ENCODE data around the gene PRAC1.

The PRAC1 gene

DNA sequence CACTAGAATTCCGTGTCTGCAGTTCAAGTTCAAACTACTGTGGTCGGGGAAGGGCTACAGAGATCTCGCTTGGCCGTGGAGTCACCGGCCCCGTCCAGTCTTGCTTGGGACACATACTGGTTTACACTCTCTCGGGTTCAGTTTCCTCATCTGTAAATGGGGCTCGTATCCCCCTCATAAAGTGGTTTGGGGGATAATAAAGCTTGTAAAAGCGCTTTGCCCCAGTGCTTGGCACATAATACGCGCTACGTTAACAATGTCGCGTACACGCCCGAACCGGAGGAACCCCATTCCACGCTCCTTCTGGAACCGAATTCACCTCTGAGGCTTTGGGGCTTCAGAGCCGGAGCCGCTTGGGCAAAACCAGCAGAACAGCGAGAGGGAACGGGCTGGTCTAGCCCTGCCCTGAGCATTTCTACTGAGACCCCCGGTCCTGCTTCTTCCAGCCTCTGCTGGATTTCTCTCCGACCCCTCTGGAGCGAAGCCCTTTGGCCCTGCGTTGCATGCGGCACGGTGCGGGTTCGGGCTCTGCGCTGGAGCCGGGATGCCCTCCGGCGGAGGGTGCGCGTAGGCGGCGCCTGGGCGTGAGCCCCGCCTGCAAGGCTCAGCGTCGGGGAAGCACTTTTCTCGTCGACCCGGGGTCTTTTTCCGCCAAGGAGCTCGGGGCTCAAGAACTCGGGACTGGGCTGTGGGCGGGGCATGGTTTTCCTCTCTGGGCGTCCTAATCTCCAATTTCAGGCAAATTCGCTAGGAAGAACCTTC, 32.4 kb upstream of the PRAC1 start:
- Histone ChIP-seq H3K9ac (ENCODE audit: low read depth in 1 of 2, low read length in 2 of 2) (no peak overlapping the region), H3K4me1 (ENCODE audit: control insufficient read depth in 2 of 2, insufficient read depth in 2 of 2, low read length in 2 of 2) (peaks cover 20 to 25% of the 10 kb centered on the region in 2 donors), H3K9me3 (ENCODE audit: control insufficient read depth in 2 of 2, low read length in 2 of 2) (no peaks in the 10 kb centered on the region), H3K27me3 (ENCODE audit: control insufficient read depth in 2 of 2, insufficient read depth in 2 of 2, low read length in 2 of 2) (peaks cover 21 to 58% of the 10 kb centered on the region in 2 donors), H3K4me3 (ENCODE audit: low read length in 2 of 2) (peak overlapping the region in 1 of 2 donors; percentile 26), H3K36me3 (ENCODE audit: control insufficient read depth in 2 of 2, insufficient read depth in 2 of 2, low read length in 2 of 2) (no peaks in the 10 kb centered on the region), H3K27ac (ENCODE audit: low read depth in 2 of 2, low read length in 2 of 2) (no peak overlapping the region)

DNA sequence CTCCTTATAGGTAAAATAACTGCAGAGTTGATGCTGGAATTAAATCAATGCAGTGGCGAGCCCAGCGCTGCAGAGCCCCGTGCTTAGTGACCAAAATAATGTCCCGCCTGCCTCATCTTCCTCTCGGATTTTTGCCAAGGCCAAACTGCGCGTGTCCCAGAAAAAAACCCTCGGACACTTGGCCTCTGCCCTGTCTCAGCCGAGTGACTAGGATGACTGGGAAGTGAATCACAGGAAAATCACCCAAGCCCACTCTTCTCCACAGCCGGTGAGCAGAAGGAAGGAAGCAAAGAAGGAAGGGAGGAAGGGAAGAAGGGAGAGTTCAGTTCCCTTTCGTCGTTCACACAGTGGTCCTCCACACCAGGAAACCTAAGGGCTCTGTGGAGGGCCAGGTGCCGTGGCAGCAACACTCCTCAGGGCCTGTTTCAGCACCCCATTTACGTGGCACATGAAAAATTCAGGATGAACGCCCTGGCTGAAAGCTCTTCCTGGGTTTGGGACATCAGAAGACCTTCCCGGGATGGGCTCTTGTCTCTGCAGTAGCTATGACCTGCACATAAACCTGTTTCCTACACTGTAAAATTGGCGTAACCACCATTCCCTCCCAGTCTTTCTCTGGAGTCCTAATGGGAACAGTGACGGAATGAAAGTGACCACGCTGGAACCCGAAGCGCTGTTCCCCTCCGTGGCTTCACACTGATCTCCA, 31.6 kb upstream of the PRAC1 start:
- no peaks in the 10 kb centered on the region for H3K9me3 ChIP-seq (ENCODE audit: control insufficient read depth in 2 of 2, low read length in 2 of 2)
- H3K27ac ChIP-seq (ENCODE audit: low read depth in 2 of 2, low read length in 2 of 2): no peak overlapping the region
- H3K36me3 ChIP-seq (ENCODE audit: control insufficient read depth in 2 of 2, insufficient read depth in 2 of 2, low read length in 2 of 2): no peaks in the 10 kb centered on the region
- peaks cover 21 to 66% of the 10 kb centered on the region in 2 donors for H3K27me3 ChIP-seq (ENCODE audit: control insufficient read depth in 2 of 2, insufficient read depth in 2 of 2, low read length in 2 of 2)
- H3K4me3 ChIP-seq (ENCODE audit: low read length in 2 of 2): no peak overlapping the region
- H3K9ac ChIP-seq (ENCODE audit: low read depth in 1 of 2, low read length in 2 of 2): no peak overlapping the region
- peaks cover 18 to 25% of the 10 kb centered on the region in 2 donors for H3K4me1 ChIP-seq (ENCODE audit: control insufficient read depth in 2 of 2, insufficient read depth in 2 of 2, low read length in 2 of 2)

DNA sequence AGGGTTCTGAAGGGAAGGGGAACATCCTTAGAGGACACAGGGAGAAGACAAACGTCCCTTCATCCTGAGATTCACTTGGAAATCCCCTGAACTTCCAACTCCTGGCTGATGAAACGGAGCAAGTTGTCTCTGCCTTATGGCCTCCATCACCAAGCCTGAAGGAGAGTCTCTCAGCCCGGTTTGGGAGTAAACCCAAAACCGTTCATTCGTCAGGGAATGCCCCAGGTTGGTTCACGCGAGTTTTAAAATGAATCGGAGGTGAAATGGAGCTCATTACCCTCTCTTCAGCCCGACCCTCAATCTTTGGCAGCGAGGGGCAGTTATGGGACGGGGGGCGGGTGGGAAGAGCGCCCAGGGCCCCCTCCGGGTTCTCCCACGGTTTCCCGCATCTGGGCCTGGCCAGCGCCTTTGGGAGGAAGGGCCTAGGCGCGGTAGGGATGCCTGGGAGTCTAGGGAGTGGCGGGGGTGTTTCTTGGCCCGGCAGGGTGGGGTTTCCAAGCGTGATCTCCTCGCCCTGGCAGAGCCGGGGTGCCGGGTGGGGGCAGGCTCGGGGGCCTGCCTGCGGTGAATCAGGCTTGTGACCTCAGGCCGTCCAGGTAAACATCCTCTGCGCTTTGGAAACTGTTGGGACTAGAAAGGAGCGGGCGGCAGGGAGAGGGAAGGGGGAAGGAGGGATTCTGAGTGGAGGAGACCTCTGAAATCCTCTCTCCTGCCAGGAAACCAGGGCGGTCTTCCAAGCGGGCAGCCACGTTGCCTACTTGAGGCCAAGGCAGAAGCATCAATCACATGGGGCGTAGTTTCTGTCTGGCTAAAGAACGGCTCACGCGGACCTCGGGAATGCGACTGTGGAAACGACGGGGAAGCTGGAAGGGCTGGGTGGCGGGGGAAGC, 30.3 kb upstream of the PRAC1 start:
- Histone ChIP-seq H3K4me3 (ENCODE audit: low read length in 2 of 2) (no peak overlapping the region), H3K27me3 (ENCODE audit: control insufficient read depth in 2 of 2, insufficient read depth in 2 of 2, low read length in 2 of 2) (peaks cover 22 to 74% of the 10 kb centered on the region in 2 donors), H3K27ac (ENCODE audit: low read depth in 2 of 2, low read length in 2 of 2) (no peak overlapping the region), H3K4me1 (ENCODE audit: control insufficient read depth in 2 of 2, insufficient read depth in 2 of 2, low read length in 2 of 2) (peaks cover 12 to 20% of the 10 kb centered on the region in 2 donors), H3K9me3 (ENCODE audit: control insufficient read depth in 2 of 2, low read length in 2 of 2) (no peaks in the 10 kb centered on the region), H3K36me3 (ENCODE audit: control insufficient read depth in 2 of 2, insufficient read depth in 2 of 2, low read length in 2 of 2) (no peaks in the 10 kb centered on the region), H3K9ac (ENCODE audit: low read depth in 1 of 2, low read length in 2 of 2) (no peak overlapping the region)

DNA sequence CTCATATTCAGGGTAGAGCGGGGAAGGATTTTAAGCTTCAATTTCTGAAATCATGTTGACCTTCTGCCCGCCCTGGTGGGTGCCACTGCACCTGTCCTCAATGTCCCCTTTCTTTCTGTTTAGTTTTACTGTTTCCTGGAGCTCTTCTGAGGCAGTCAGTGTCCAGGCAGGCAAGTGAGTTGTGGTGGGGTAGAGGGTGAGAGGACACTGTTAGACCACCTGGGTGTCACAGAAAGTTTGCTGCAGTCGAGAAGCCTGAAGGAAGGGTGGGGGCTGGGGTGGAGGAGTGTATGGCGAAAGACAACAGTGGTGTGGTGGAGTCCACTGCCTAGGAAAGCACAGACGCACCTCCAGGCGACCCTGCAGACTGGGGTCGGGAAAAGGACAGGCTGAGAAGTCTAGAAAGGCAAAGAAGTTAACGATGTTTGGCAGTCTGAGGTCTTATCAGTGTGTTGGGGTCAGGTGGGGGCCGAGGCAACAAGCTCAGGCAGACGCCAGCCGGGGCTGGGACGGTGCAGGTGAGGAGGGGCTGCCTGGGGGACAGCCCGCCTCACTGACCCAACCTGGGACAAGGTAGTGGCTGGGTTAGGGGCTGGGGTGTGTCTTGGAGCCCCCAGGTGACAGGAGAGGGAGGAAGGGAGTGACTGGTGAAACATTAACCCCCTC, 29.5 kb upstream of the PRAC1 start:
- Histone ChIP-seq H3K4me3 (ENCODE audit: low read length in 2 of 2) (no peak overlapping the region), H3K36me3 (ENCODE audit: control insufficient read depth in 2 of 2, insufficient read depth in 2 of 2, low read length in 2 of 2) (no peaks in the 10 kb centered on the region), H3K27ac (ENCODE audit: low read depth in 2 of 2, low read length in 2 of 2) (no peak overlapping the region), H3K27me3 (ENCODE audit: control insufficient read depth in 2 of 2, insufficient read depth in 2 of 2, low read length in 2 of 2) (peaks cover 28 to 80% of the 10 kb centered on the region in 2 donors), H3K9me3 (ENCODE audit: control insufficient read depth in 2 of 2, low read length in 2 of 2) (no peaks in the 10 kb centered on the region), H3K9ac (ENCODE audit: low read depth in 1 of 2, low read length in 2 of 2) (no peak overlapping the region), H3K4me1 (ENCODE audit: control insufficient read depth in 2 of 2, insufficient read depth in 2 of 2, low read length in 2 of 2) (peaks cover 4 to 12% of the 10 kb centered on the region in 2 donors)

DNA sequence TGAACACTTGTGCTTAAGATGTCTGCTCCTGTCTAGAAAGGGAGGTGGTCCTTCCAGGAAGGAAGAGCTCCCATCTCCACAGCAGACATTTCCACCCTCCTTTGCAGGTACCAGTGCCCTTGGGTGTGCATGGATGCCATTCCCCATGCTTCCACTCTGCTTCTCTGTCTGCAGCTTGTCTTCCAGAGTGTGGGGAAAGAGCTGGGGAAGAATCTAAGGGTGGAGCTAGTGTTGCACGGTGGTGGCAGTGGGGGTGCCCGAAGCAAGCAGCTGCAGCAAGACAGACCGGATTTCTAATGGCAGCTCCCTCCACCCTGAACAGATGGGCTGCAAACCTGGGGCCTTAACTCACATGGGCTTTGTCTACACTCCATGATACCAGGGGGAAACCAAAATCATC, 28.9 kb upstream of the PRAC1 start:
- Histone ChIP-seq H3K4me1 (ENCODE audit: control insufficient read depth in 2 of 2, insufficient read depth in 2 of 2, low read length in 2 of 2) (peaks cover 0 to 9% of the 10 kb centered on the region in 2 donors), H3K27me3 (ENCODE audit: control insufficient read depth in 2 of 2, insufficient read depth in 2 of 2, low read length in 2 of 2) (peaks cover 30 to 84% of the 10 kb centered on the region in 2 donors), H3K27ac (ENCODE audit: low read depth in 2 of 2, low read length in 2 of 2) (no peak overlapping the region), H3K36me3 (ENCODE audit: control insufficient read depth in 2 of 2, insufficient read depth in 2 of 2, low read length in 2 of 2) (no peaks in the 10 kb centered on the region), H3K9me3 (ENCODE audit: control insufficient read depth in 2 of 2, low read length in 2 of 2) (no peaks in the 10 kb centered on the region), H3K4me3 (ENCODE audit: low read length in 2 of 2) (no peak overlapping the region), H3K9ac (ENCODE audit: low read depth in 1 of 2, low read length in 2 of 2) (no peak overlapping the region)

DNA sequence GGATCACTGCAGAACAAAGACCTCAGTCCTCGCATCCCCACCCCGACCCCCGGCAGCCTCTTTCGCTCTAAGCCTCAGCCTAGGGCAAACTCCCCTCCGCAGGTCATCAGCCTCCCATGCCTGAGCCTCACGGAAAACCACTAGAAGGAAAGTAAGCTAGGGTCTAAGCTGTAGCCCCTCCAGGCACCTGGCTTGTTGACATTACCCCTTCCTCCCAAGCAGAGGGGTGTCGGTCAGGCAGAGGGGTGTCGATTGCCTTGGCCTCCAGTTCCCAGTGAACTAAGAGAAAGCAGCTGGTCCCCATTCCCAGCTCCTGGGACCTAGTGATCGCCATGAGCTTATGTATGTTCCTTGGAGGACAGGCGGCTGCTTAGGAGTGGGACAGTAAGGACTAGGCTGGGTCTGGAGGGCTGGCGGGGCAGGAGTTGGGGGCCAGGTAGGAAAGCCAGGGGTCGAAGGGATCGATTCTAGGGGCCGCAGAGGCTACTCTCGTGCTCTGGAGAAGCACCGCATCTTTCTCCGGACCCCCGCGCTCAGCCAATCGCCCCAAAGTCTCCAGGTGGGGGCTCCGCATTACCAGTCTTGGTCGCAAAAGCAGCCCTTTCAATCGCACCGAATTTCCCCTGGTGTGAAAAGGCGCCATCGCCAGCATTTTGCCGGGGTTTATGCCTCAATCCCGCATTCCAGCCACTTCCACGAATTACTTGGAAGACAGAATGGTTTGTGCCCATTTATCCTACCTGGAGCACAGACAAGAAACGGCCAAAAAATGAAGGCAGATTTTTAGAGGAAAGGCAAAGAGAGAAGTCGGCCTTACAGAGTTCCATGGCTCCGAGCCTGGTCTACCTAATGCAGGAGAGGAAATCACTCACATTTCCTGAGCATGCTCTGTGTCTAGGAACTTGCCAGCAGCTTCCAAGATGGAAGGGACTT, 27.6 kb upstream of the PRAC1 start:
- Histone ChIP-seq H3K36me3 (ENCODE audit: control insufficient read depth in 2 of 2, insufficient read depth in 2 of 2, low read length in 2 of 2) (no peaks in the 10 kb centered on the region), H3K4me1 (ENCODE audit: control insufficient read depth in 2 of 2, insufficient read depth in 2 of 2, low read length in 2 of 2) (peaks cover 0 to 5% of the 10 kb centered on the region in 2 donors), H3K27me3 (ENCODE audit: control insufficient read depth in 2 of 2, insufficient read depth in 2 of 2, low read length in 2 of 2) (peaks cover 26 to 90% of the 10 kb centered on the region in 2 donors), H3K27ac (ENCODE audit: low read depth in 2 of 2, low read length in 2 of 2) (no peak overlapping the region), H3K9ac (ENCODE audit: low read depth in 1 of 2, low read length in 2 of 2) (no peak overlapping the region), H3K4me3 (ENCODE audit: low read length in 2 of 2) (no peak overlapping the region), H3K9me3 (ENCODE audit: control insufficient read depth in 2 of 2, low read length in 2 of 2) (no peaks in the 10 kb centered on the region)

DNA sequence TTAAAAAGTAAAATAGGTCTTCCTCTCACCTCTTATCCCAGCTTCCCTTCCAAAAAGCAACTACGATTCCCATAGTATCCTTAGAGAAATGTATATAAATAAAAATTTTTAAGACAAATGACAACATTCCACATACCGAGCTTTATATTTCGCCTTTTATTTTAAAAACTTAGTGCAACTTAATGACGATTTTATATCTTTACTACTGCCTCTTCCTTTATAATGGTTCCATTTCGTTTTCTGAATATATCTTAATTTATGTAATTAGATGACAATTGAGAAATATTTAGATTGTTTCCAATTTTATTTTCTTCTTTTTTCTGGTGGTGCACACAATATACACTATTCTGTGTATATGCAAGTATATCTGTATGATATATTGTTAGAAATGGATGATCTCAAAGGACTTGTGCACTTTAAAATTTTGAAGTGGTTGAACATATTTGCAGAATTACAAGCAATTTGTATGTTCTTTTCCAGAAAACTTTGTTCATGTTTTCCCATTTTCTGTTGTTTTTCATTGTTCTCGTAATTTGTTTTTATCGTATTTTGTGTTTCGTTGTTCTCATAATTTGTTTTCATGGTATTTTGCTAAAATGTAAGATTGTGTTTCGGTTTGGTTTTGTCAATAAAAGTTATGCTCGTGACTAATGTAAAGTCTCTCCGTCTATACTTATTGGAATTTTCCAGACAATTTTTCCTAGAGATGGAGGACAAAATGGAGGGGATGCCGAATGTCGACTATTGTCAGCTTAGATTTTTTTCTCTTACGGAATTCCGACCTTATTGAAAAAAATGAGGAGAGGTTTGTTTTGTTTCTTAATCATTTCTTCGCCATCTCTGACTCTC, 26.6 kb upstream of the PRAC1 start:
- H3K9ac ChIP-seq (ENCODE audit: low read depth in 1 of 2, low read length in 2 of 2): no peak overlapping the region
- H3K27me3 ChIP-seq (ENCODE audit: control insufficient read depth in 2 of 2, insufficient read depth in 2 of 2, low read length in 2 of 2): peaks cover 23 to 85% of the 10 kb centered on the region in 2 donors
- H3K36me3 ChIP-seq (ENCODE audit: control insufficient read depth in 2 of 2, insufficient read depth in 2 of 2, low read length in 2 of 2): no peaks in the 10 kb centered on the region
- H3K4me3 ChIP-seq (ENCODE audit: low read length in 2 of 2): no peak overlapping the region
- H3K27ac ChIP-seq (ENCODE audit: low read depth in 2 of 2, low read length in 2 of 2): no peak overlapping the region
- peaks cover 0 to 2% of the 10 kb centered on the region in 2 donors for H3K4me1 ChIP-seq (ENCODE audit: control insufficient read depth in 2 of 2, insufficient read depth in 2 of 2, low read length in 2 of 2)
- H3K9me3 ChIP-seq (ENCODE audit: control insufficient read depth in 2 of 2, low read length in 2 of 2): no peaks in the 10 kb centered on the region

DNA sequence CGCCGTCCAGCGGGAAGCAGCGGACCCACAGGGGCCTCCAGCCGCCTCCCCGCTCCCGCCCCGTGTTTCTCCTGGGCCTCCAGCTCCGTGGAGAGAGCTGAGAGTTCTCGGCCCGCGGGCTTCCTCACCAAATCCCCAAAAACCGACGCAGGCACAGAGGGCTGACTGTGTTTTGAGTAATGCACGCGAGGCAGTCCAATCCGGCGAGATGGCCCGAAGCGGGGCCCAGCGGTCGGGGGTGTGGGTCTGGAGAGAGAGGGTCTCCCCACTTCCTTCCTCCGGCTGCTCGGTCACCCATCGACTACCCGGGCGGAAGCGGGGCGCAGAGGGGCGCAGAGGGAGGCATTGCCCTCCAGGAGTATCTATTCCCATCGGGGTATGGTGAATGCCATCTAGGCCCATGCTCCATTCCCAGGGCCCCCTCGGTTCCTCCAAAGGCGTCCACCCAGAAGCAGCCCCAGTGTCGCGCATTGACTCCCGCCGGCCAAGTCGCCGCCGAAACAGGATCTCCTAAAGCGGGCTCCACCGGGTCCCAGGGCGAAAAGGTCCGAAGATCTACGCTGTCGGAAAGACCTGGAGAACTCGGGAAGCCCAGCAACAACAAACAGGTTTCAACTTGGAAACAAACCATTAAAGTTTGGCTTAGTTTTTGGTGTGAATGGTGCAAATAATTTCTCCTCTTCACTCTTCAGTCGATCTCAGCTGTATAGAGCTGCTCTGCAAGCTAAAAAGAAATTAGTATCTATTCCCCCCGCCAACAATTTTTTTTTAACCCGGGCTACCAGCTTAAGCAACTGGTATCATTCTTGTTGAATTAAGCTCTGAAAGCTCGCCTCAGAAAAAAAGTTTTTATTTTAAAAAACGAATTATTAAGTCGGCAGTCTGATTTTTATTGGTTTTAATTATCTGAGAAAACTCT, 25.4 kb upstream of the PRAC1 start:
- Histone ChIP-seq H3K9me3 (ENCODE audit: control insufficient read depth in 2 of 2, low read length in 2 of 2) (no peaks in the 10 kb centered on the region), H3K36me3 (ENCODE audit: control insufficient read depth in 2 of 2, insufficient read depth in 2 of 2, low read length in 2 of 2) (no peaks in the 10 kb centered on the region), H3K4me3 (ENCODE audit: low read length in 2 of 2) (peak overlapping the region in 1 of 2 donors; percentile 14), H3K9ac (ENCODE audit: low read depth in 1 of 2, low read length in 2 of 2) (peak overlapping the region in 1 of 2 donors; percentile 33), H3K4me1 (ENCODE audit: control insufficient read depth in 2 of 2, insufficient read depth in 2 of 2, low read length in 2 of 2) (no peaks in the 10 kb centered on the region), H3K27ac (ENCODE audit: low read depth in 2 of 2, low read length in 2 of 2) (peak overlapping the region in 1 of 2 donors; percentile 5), H3K27me3 (ENCODE audit: control insufficient read depth in 2 of 2, insufficient read depth in 2 of 2, low read length in 2 of 2) (peaks cover 23 to 81% of the 10 kb centered on the region in 2 donors)
